OCI-LY3 (cell line): ENCODE measurements around the gene LMNA.

Source experiments
- EZH2phosphoT487 ChIP-seq: fragments of 200-600 bp; shearing (Covaris generic); IDR thresholded peaks from 2 replicates; pipeline ENCODE4 v1.6.1; 2018; ENCODE audit warnings: antibody characterized with exemption, mixed run types, low read depth
- TF ChIP-seq, protein P1 (sequence below): fragments of 200-600, 300-600 bp; sonication (generic); IDR thresholded peaks from 2 replicates; pipeline ENCODE4 v1.5.1; 2014; ENCODE audit warnings: antibody characterized with exemption, low read length, low read depth

DNA sequence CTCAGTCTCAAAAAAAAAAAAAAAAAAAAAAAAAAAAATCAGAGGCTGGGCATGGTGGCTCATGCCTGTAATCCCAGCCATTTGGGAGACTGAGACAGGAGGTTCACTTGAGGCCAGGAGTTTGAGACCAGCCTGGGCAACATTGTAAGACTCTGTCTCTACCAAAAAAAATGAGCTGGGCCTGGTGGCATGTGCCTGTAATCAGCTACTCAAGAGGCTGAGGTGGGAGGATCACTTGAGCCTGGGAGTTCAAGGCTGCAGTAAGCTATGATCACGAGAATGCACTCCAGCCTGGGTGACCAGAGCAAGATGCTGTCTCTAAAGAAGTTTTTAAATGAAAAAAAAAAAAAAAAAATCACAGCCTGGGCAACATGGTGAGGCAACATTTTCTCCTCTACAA is 49.2 kb downstream of the LMNA start:
- TF ChIP-seq, protein P1, sequence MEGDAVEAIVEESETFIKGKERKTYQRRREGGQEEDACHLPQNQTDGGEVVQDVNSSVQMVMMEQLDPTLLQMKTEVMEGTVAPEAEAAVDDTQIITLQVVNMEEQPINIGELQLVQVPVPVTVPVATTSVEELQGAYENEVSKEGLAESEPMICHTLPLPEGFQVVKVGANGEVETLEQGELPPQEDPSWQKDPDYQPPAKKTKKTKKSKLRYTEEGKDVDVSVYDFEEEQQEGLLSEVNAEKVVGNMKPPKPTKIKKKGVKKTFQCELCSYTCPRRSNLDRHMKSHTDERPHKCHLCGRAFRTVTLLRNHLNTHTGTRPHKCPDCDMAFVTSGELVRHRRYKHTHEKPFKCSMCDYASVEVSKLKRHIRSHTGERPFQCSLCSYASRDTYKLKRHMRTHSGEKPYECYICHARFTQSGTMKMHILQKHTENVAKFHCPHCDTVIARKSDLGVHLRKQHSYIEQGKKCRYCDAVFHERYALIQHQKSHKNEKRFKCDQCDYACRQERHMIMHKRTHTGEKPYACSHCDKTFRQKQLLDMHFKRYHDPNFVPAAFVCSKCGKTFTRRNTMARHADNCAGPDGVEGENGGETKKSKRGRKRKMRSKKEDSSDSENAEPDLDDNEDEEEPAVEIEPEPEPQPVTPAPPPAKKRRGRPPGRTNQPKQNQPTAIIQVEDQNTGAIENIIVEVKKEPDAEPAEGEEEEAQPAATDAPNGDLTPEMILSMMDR, result no peak
- TF ChIP-seq EZH2phosphoT487, result no peak
